Skin epidermis (tissue), 12 donors: ENCODE results near the gene PDHX.
"Not testable (repeated sequence)": the region's sequence is repeated elsewhere in the genome, so short reads cannot be mapped to it uniquely, and the experiment has no call there.

ENCODE experiments used
- H3K27ac ChIP-seq, 21 experiments: fragments of 200-600 bp; sonication (generic) in 11 of 21; one replicate each; pipeline ENCODE4 v1.5.0; 2020; ENCODE audit warnings: mild to moderate bottlenecking in 3 of 21, inconsistent platforms in 2 of 21, moderate library complexity in 2 of 21
- H3K4me3 ChIP-seq, 7 experiments: fragments of 200-600 bp; sonication (generic) in 2 of 7; one replicate each; pipeline ENCODE4 v1.5.0; 2020; ENCODE audit warnings: inconsistent platforms in 2 of 7, mild to moderate bottlenecking in 2 of 7, moderate library complexity in 1 of 7

PDHX gene

GRCh38 chr11:35010654-35011053, 94.2 kb downstream of the PDHX start:
- no peak overlapping the region for H3K4me3 ChIP-seq

GRCh38 chr11:35011389-35011788, 95.0 kb downstream of the PDHX start:
- no peak overlapping the region for H3K27ac ChIP-seq
- H3K4me3 ChIP-seq, result no peak overlapping the region

More at GRCh38 chr11:35010654-35011053, 94.2 kb downstream of the PDHX start:
- peak overlapping the region in 7 of 21 experiments; percentile 5 to 68 (median 52) for H3K27ac ChIP-seq

- no peak overlapping the region for H3K4me3 ChIP-seq
Observed at GRCh38 chr11:35011944-35012343, 95.5 kb downstream of the PDHX start.

GRCh38 chr11:35012467-35013191, 96.2 kb downstream of the PDHX start:
- no peak overlapping the region for H3K4me3 ChIP-seq
- peak overlapping the region in 10 of 21 experiments; percentile 8 to 80 (median 46) for H3K27ac ChIP-seq

More at GRCh38 chr11:35011944-35012343, 95.5 kb downstream of the PDHX start:
- H3K27ac ChIP-seq, result peak overlapping the region in 6 of 21 experiments; percentile 16 to 80 (median 30)

GRCh38 chr11:35013514-35014233, 97.3 kb downstream of the PDHX start:
- Histone ChIP-seq H3K4me3 (no peak overlapping the region), H3K27ac (peak overlapping the region in 17 of 21 experiments; percentile 5 to 80 (median 56))

GRCh38 chr11:35014346-35014745, 97.9 kb downstream of the PDHX start:
- Histone ChIP-seq H3K4me3 (no peak overlapping the region), H3K27ac (peak overlapping the region in 13 of 21 experiments; percentile 5 to 80 (median 56))

GRCh38 chr11:35015621-35016387, 99.4 kb downstream of the PDHX start:
- H3K4me3 ChIP-seq, result no peak overlapping the region
- H3K27ac ChIP-seq, result peak overlapping the region in 2 of 21 experiments; percentile 15 to 17

GRCh38 chr11:35016916-35017315, 100.5 kb downstream of the PDHX start:
- H3K27ac ChIP-seq, result no peak overlapping the region

GRCh38 chr11:35017528-35018342, 101.3 kb downstream of the PDHX start:
- H3K4me3 ChIP-seq, result no peak overlapping the region
- H3K27ac ChIP-seq, result no peak overlapping the region

More at GRCh38 chr11:35016916-35017315, 100.5 kb downstream of the PDHX start:
- H3K4me3 ChIP-seq, result no peak overlapping the region

- H3K27ac ChIP-seq, result no peak overlapping the region
- H3K4me3 ChIP-seq, result no peak overlapping the region
Observed at GRCh38 chr11:35021589-35021988, 105.2 kb downstream of the PDHX start.

- H3K27ac ChIP-seq, H3K4me3 ChIP-seq: not testable (repeated sequence)
Observed at GRCh38 chr11:35023940-35024339, 107.5 kb downstream of the PDHX start.

- H3K4me3 ChIP-seq, H3K27ac ChIP-seq: not testable (repeated sequence)
Observed at GRCh38 chr11:35028007-35028406, 111.6 kb downstream of the PDHX start.

GRCh38 chr11:35029979-35030682, 113.7 kb downstream of the PDHX start:
- Histone ChIP-seq H3K27ac (peak overlapping the region in 18 of 21 experiments; percentile 23 to 90 (median 78)), H3K4me3 (no peak overlapping the region)

GRCh38 chr11:35030716-35031213, 114.3 kb downstream of the PDHX start:
- Histone ChIP-seq H3K4me3 (no peak overlapping the region), H3K27ac (peak overlapping the region in 18 of 21 experiments; percentile 23 to 90 (median 78))

GRCh38 chr11:35031346-35031745, 114.9 kb downstream of the PDHX start:
- peak overlapping the region in 17 of 21 experiments; percentile 22 to 90 (median 77) for H3K27ac ChIP-seq
- no peak overlapping the region for H3K4me3 ChIP-seq

- H3K27ac ChIP-seq, result peak overlapping the region in 7 of 21 experiments; percentile 14 to 90 (median 50)
- H3K4me3 ChIP-seq, result no peak overlapping the region
Observed at GRCh38 chr11:35031867-35032266, 115.4 kb downstream of the PDHX start.

- Histone ChIP-seq H3K27ac (peak overlapping the region in 2 of 21 experiments; percentile 27 to 69), H3K4me3 (no peak overlapping the region)
Observed at GRCh38 chr11:35033011-35033410, 116.6 kb downstream of the PDHX start.

- no peak overlapping the region for H3K27ac ChIP-seq
- no peak overlapping the region for H3K4me3 ChIP-seq
Observed at GRCh38 chr11:35034401-35034800, 118.0 kb downstream of the PDHX start.
